GM18502 (cell line): ENCODE data around the gene BAZ1B.

Experiments used
- ATAC-seq: cut with Tn5 transposase; IDR thresholded peaks from one replicate; pipeline ENCODE4 v1.9.1; 2021; ENCODE audit warnings: mild to moderate bottlenecking; ENCODE audit not compliant: unreplicated experiment, poor library complexity

Gene BAZ1B

DNA sequence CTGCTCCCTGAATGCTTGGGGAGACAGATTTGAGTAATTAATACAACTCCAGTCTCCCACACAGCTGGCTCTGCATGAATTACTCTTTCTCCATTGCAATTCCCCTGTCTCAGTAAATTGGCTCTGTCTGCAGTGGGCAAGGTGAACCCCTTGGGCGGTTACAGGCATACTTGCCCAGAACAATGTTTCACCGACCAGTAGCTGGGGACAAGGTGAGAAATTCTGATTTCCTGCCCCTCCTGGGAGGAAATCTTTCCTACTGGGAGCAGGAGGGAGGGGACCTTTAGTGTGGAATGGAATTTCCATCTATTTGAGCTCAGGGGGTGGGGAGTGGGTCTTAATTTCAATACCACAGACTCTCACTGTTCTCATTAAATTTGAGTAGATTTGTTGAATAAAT, 130.7 kb downstream of the BAZ1B start:
- ATAC-seq = no peak
